Hepatocyte (in vitro differentiated cells): ENCODE results near the gene RAB1A.

Experiments used
- EZH2 ChIP-seq: fragments of 200-600 bp; sonication (generic); IDR thresholded peaks from 2 replicates; pipeline ENCODE4 v1.6.1; 2016; ENCODE audit warnings: antibody characterized with exemption, mild to moderate bottlenecking, borderline replicate concordance
- EZH2phosphoT487 ChIP-seq: fragments of 200-600 bp; sonication (generic); IDR thresholded peaks from one replicate; pipeline ENCODE4 v1.6.1; 2018; ENCODE audit warnings: antibody characterized with exemption, mild to moderate bottlenecking, low read depth, moderate library complexity; ENCODE audit not compliant: unreplicated experiment, severe bottlenecking
- TF ChIP-seq, protein P1 (sequence below): fragments of 200-600 bp; sonication (generic); IDR thresholded peaks from 2 replicates; pipeline ENCODE4 v1.5.1; 2016; ENCODE audit warnings: antibody characterized with exemption, mild to moderate bottlenecking; ENCODE audit not compliant: poor library complexity

DNA sequence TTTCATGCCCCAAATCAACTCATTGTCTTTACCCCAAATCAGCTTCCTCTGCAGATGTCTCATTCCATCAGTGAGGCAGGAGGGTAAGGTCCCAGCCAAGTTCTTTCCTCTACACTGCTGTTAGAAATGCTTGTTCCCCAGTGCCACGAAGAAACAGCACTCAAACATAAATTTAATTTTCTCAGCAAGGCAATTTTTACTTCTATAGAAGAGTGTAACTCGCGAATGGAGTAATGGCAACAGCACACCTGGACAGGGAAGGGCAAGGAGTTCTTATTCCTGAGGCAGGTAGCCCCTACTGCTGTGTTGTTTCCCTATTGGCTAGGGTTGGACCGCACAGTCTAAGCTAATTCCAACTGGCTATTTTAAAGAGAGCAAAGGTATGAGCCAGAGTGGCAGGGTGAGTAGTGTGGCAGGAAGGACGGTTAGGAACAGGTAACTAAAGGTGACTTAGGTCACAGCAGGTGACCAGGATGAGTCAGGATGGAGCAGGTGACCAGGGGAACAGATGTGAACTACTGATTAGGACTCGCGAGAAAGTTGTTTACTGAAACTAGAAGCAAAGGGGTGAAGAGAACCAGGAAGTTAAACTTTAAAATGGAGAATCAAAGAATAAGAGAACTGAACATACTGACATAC, 85.7 kb downstream of the RAB1A start:
- TF ChIP-seq, protein P1, sequence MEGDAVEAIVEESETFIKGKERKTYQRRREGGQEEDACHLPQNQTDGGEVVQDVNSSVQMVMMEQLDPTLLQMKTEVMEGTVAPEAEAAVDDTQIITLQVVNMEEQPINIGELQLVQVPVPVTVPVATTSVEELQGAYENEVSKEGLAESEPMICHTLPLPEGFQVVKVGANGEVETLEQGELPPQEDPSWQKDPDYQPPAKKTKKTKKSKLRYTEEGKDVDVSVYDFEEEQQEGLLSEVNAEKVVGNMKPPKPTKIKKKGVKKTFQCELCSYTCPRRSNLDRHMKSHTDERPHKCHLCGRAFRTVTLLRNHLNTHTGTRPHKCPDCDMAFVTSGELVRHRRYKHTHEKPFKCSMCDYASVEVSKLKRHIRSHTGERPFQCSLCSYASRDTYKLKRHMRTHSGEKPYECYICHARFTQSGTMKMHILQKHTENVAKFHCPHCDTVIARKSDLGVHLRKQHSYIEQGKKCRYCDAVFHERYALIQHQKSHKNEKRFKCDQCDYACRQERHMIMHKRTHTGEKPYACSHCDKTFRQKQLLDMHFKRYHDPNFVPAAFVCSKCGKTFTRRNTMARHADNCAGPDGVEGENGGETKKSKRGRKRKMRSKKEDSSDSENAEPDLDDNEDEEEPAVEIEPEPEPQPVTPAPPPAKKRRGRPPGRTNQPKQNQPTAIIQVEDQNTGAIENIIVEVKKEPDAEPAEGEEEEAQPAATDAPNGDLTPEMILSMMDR, result no peak
- TF ChIP-seq EZH2 (no peak), EZH2phosphoT487 (no peak)
